ENCODE results near the gene USF3.

DNA sequence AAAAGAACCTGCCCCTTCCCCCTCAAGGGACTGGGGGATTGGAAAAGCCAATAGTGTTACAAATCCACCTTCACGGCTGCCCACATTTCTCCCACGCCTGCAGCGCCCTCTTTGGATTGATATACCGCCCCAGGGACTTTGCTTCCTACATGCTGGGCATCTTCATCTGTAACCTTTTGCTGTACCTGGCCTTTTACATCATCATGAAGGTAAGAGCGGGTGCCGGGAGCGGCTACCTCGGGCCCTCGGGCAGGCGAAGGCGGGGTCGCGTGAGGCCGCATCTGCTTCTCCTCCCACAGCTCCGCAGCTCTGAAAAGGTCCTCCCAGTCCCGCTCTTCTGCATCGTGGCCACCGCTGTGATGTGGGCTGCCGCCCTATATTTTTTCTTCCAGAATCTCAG, 73.1 kb downstream of the USF3 start:
- TF ChIP-seq CEBPB (IDR thresholded peaks at IDR 0.05) (no peak), YY1 (IDR thresholded peaks at IDR 0.05; ENCODE audit: low read depth) (no peak), EP300 (IDR thresholded peaks at IDR 0.05; ENCODE audit: borderline replicate concordance) (no peak), TCF12 (IDR thresholded peaks at IDR 0.05; ENCODE audit: low read depth) (no peak)

Data from Ishikawa (cell line).